ENCODE data around the gene GLI3.

GLI3 gene

GRCh38 chr7:41942468-41943093 is 294.4 kb downstream of the GLI3 start:
- in situ Hi-C loops (cut with HindIII; ENCODE audit: low sequenced_read_pairs), result loop anchor here (25.0 kb wide), 1 partner anchor 895 kb away; no protein-coding TSS in a partner anchor

GRCh38 chr7:41940760-41941343 is 296.2 kb downstream of the GLI3 start:
- in situ Hi-C loops (cut with HindIII; ENCODE audit: low sequenced_read_pairs), result loop anchor here (25.0 kb wide), 1 partner anchor 896 kb away; no protein-coding TSS in a partner anchor

- in situ Hi-C loops (cut with HindIII; ENCODE audit: low sequenced_read_pairs), result loop anchor here (25.0 kb wide), 1 partner anchor 899 kb away; no protein-coding TSS in a partner anchor
These were observed 298.6 kb downstream of the GLI3 start for GRCh38 chr7:41938371-41938770.

- in situ Hi-C loops (cut with HindIII; ENCODE audit: low sequenced_read_pairs), result loop anchor here (25.0 kb wide), 1 partner anchor 904 kb away; no protein-coding TSS in a partner anchor
These were observed 303.6 kb downstream of the GLI3 start for GRCh38 chr7:41933427-41933826.

- in situ Hi-C loops (cut with HindIII; ENCODE audit: low sequenced_read_pairs), result loop anchor here (25.0 kb wide), 1 partner anchor 906 kb away; no protein-coding TSS in a partner anchor
These were observed 305.8 kb downstream of the GLI3 start for GRCh38 chr7:41931263-41931646.

GRCh38 chr7:41930538-41931262 is 306.3 kb downstream of the GLI3 start:
- in situ Hi-C loops (cut with HindIII; ENCODE audit: low sequenced_read_pairs), result loop anchor here (25.0 kb wide), 1 partner anchor 907 kb away; no protein-coding TSS in a partner anchor

- in situ Hi-C loops (cut with HindIII; ENCODE audit: low sequenced_read_pairs), result loop anchor here (25.0 kb wide), 1 partner anchor 909 kb away; no protein-coding TSS in a partner anchor
These were observed 308.2 kb downstream of the GLI3 start for GRCh38 chr7:41928781-41929180.

- in situ Hi-C loops (cut with HindIII; ENCODE audit: low sequenced_read_pairs), result loop anchor here (25.0 kb wide), 1 partner anchor 909 kb away; no protein-coding TSS in a partner anchor
These were observed 308.8 kb downstream of the GLI3 start for GRCh38 chr7:41928166-41928565.

GRCh38 chr7:41927380-41927779 is 309.6 kb downstream of the GLI3 start:
- in situ Hi-C loops (cut with HindIII; ENCODE audit: low sequenced_read_pairs), result loop anchor here (25.0 kb wide), 1 partner anchor 910 kb away; no protein-coding TSS in a partner anchor

GRCh38 chr7:41925946-41926345 is 311.1 kb downstream of the GLI3 start:
- in situ Hi-C loops (cut with HindIII; ENCODE audit: low sequenced_read_pairs), result loop anchor here (25.0 kb wide), 1 partner anchor 911 kb away; no protein-coding TSS in a partner anchor

- in situ Hi-C loops (cut with HindIII; ENCODE audit: low sequenced_read_pairs), result loop anchor here (25.0 kb wide), 1 partner anchor 913 kb away; no protein-coding TSS in a partner anchor
These were observed 312.2 kb downstream of the GLI3 start for GRCh38 chr7:41924796-41925195.

GRCh38 chr7:41922373-41922772 is 314.6 kb downstream of the GLI3 start:
- in situ Hi-C loops (cut with HindIII; ENCODE audit: low sequenced_read_pairs), result no loop called here

- in situ Hi-C loops (cut with HindIII; ENCODE audit: low sequenced_read_pairs), result no loop called here
These were observed 315.5 kb downstream of the GLI3 start for GRCh38 chr7:41921453-41921981.

- in situ Hi-C loops (cut with HindIII; ENCODE audit: low sequenced_read_pairs), result no loop called here
These were observed 318.4 kb downstream of the GLI3 start for GRCh38 chr7:41918597-41918996.

- in situ Hi-C loops (cut with HindIII; ENCODE audit: low sequenced_read_pairs), result no loop called here
These were observed 320.5 kb downstream of the GLI3 start for GRCh38 chr7:41916450-41916927.

- in situ Hi-C loops (cut with HindIII; ENCODE audit: low sequenced_read_pairs), result no loop called here
These were observed 321.1 kb downstream of the GLI3 start for GRCh38 chr7:41915871-41916270.

- in situ Hi-C loops (cut with HindIII; ENCODE audit: low sequenced_read_pairs), result loop anchor here (5.0 kb wide), 1 partner anchor 201 kb away; no protein-coding TSS in a partner anchor
These were observed 324.0 kb downstream of the GLI3 start for GRCh38 chr7:41912851-41913567.

- in situ Hi-C loops (cut with HindIII; ENCODE audit: low sequenced_read_pairs), result loop anchor here (5.0 kb wide), 1 partner anchor 200 kb away; no protein-coding TSS in a partner anchor
These were observed 324.6 kb downstream of the GLI3 start for GRCh38 chr7:41912426-41912825.

GRCh38 chr7:41911792-41912191 is 325.2 kb downstream of the GLI3 start:
- in situ Hi-C loops (cut with HindIII; ENCODE audit: low sequenced_read_pairs), result loop anchor here (5.0 kb wide), 1 partner anchor 199 kb away; no protein-coding TSS in a partner anchor

Measured in endothelial cell of hepatic sinusoid (primary cell).